H54 (cell line): ENCODE measurements around the gene CTNNA3.

Experiments
- DNase-seq: peaks from one replicate; pipeline ENCODE4 v3.0.0; 2011; ENCODE audit warnings: low spot score, mixed read lengths; ENCODE audit not compliant: insufficient read length
- FAIRE-seq: peaks from 3 replicates; lab custom pipeline; 2011; peaks lifted over from hg19 to GRCh38; lab: Jason Lieb, UNC
- POLR2A ChIP-seq: IDR thresholded peaks from 2 replicates; pipeline ENCODE4 v1.6.1; 2011; ENCODE audit warnings: low read depth, mild to moderate bottlenecking, low read length

Gene CTNNA3

DNA sequence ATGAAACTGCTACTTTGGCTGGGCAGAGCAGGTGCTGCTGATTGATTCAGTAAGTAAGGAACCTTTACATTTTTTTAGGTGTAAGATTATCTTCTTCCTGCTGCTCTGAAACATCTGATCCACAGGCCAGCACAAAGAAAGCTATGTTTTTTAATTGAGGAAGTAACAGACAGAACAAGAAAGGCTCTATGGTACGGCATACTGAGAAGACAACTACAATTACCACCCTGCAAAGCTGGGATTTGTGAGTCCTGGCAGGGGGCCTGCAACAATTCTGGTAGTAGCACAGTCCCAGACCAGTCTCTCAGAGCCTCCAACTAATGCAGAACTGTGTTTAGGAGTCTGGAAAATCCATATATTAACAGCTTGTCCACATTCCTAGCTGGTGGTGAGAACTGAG lies 873.2 kb downstream of the CTNNA3 start:
- DNase-seq (no peak), FAIRE-seq (peak; percentile 20)
- no peak for TF ChIP-seq POLR2A

DNA sequence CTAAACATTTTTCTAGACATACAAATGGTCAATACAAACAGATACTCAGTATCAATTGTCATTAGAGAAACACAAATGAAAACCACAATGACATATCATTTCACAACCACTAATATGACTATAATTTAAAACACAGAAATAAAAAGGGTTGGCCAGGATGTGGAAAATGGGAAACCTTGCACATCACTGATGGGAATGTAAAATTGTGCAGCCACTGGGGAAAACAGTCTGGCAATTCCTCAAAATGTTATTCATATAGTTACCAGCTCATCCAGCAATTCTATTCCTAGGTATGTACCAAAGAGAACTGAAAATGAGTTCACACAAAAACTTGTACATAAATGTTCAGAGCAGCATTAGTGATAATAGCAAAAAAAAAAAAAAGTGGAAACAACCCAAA lies 876.3 kb downstream of the CTNNA3 start:
- FAIRE-seq = peak; percentile 67
- no peak for TF ChIP-seq POLR2A
- DNase-seq = no peak

DNA sequence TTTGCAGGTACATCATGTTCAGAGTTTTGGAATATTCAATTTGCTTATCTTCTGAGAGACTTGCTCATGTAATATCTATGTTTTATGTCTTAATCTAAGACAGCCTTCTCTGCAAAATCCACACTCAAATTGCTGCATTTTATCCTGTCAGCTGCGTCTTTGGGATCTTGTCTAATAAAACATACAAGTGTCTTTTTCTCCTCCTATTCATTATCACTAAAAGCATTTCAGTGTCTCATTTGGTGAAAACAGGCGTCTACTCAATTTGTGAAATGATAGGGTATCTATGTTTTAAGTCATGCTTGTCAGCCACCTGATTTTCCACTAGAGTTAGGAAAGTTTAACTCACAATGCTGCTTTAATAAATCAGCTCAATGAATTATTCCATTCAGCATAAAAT lies 882.9 kb downstream of the CTNNA3 start:
- DNase-seq = no peak
- TF ChIP-seq POLR2A = no peak
- peak; percentile 62 for FAIRE-seq

DNA sequence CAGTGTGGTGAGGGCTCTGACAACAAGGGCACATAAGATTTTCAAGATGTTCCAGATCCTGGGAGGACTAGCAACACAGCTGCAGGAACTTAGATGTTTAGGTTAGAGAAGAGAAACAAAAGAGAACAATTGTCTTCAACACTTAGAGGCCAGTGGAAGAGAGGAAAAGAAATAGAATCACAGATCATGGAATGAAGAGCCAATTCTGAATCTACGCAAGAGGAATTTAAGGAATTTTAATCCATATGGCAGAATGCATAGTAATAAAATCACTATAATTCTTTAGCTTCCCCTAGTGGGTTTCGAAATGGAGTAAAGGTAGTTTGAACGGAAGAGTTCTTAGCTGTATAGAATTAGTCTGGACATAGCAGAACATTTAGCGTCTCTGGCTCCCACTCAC lies 884.8 kb downstream of the CTNNA3 start:
- TF ChIP-seq POLR2A = no peak
- FAIRE-seq = peak; percentile 11
- no peak for DNase-seq

DNA sequence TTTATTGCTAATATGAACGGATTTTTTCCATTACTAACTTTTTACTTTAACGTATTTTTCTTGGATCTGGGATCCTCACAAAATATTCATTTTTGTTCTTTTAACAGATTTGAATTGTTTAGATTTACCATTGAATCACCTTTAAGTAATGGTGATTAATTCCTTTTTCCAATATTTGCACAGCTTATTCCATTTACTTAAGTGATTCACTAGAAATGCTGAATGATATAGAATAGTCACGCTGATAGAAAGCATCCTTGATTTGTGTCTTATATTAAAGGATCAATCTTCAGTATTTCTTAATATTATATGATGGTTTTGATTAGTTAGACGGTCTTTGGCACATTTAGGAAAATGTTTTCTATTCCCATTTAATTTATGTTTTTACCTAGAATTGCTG lies 886.6 kb downstream of the CTNNA3 start:
- DNase-seq = no peak
- no peak for FAIRE-seq
- TF ChIP-seq POLR2A = no peak

DNA sequence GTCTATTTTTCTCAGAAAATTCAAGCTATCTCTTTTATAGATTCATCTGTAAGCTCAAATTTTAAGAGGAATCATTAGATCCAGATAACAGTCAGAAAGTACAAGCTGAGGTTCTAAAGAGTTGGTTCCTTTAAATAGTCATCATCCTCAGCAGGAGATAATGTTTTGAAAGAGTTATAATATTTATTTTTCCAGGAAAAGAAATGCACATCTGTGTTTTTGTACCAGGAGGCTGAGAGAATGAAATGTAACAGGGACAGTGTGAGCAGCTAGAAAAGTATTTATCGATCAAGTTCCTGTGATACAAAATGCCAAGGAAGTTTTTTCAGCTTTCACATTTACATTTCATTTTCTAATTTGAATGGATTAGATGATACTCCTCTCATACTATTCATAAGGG lies 890.4 kb downstream of the CTNNA3 start:
- FAIRE-seq = no peak
- DNase-seq = no peak
- no peak for TF ChIP-seq POLR2A

DNA sequence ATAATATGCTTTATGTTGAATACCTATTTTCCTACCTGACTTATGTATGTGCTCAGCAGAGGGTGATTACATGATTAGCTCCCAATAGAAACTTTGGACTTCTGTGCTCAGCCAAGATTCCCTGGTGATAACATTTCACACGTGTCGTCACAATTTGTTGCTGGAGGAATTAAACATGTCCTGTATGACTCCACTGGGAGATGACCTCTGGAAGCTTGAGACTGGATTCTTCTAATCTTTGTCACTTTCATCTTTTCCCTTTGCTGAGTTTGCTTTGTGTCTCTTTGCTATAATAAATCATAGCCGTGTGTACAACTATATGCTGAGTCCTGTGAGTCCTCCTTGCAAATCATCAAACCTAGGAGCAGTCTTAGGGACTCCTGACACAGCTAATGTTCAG lies 891.0 kb downstream of the CTNNA3 start:
- no peak for TF ChIP-seq POLR2A
- no peak for DNase-seq
- peak; percentile 48 for FAIRE-seq

DNA sequence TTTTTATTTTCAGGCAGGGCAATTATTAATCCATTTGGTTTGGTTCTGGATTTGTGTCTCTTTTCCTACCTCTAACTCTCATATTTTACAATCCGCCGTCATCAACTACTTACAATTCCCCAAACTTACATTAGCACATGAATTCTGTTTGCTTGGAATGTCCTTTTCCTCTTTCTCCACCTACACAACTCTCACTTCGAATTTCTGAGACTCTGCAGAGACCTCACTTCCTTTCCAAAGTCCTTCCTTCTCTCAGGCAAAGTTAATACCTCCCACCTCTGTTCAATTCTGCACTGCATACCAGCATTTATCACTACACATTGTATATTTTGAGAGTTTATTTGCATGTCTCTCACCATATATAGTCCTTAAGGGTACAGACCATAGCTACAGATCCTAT lies 892.8 kb downstream of the CTNNA3 start:
- DNase-seq (no peak), FAIRE-seq (no peak)
- no peak for TF ChIP-seq POLR2A

DNA sequence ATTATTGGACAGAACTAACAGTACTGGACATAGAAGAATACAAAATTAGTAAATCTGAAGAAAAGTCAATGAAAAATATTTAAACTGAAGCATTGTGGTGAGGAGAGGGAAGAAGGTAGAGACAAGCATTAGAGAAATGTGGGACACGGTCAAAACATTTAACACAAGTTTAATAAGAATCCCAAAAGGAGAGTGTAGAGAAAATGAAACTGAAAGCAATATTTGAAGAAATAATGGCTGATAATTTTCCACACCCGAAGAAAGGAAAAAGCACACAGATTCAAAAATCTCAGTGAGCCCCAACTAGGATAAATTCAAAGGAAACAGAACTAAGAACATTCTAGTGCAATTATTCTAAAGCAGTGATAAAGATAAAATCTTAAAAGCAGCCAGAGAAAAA lies 896.5 kb downstream of the CTNNA3 start:
- FAIRE-seq = peak; percentile 69
- no peak for TF ChIP-seq POLR2A

DNA sequence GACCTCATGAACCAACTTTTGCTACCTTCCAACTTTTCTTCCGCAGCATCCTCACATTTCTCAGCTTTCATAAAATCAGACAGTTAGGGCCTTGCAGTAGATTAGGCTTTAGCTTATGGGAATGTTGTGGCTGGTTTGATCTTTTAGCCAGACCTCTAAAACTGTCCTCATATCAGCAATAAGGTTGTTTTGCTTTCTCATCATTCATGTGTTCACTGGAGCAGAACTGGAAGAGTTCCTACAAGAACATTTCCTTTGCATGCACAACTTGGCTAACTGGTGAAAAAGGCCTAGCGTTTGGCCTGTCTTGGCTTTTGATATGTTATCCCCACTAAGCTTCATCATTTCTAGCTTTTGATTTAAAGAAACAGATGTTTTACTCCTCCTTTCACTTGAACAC lies 900.1 kb downstream of the CTNNA3 start:
- no peak for FAIRE-seq
- no peak for DNase-seq
- no peak for TF ChIP-seq POLR2A

More for the DNA sequence above, 896.5 kb downstream of the CTNNA3 start:
- DNase-seq = no peak

DNA sequence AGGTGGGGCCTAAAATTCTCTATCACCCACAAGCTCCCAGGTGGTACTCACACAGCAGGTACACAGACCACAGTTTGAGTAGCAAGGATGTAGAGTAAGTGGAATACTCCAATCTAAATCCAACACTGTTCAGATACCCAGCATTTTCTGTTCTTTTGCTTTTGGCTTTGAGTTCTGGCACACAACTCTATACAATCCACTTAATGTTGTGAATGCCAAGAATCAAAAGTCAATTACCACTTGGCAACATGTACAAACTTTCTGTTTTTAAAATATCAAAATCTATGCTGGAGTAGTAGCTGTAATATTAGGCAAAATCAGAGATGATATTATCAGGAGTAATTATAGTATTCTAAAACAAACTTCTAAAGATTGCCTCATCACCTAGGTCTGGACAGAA lies 903.6 kb downstream of the CTNNA3 start:
- DNase-seq (no peak), FAIRE-seq (no peak)

DNA sequence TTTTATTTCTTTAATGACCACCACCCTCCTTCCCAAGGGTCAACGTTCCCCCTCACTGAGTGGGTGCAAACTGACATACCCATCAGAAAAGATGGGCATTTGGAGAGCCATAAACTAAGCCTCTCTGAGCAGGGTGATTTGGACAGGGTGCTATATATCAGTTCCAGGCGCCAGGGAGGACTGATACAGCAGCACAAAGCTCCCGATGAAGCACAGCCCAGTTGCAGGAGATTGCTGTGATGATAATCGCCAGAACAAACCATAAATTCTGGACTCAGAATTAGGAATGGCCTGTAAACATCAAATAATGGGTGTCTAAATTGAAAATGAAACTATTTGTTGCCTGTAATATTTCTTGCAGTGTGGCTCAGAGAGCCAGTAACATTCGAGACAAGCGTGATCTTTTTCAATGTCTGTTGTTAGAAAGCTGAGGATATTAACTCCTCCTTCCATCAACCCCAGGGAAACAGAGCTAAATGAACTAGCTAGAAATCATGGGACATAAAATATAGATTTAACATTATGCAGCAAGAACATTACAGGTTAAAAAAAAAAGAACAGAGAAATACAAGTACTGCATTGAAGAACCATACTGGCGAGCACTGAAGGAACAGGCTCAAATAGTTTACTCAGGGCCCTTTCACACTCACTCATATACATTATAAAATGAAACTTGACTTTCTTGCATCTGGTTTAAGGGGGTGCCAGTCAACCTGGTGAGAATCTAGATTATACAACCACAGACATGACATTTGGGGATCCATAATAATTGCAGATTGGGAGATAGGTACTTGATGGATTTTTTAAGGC lies 907.6 kb downstream of the CTNNA3 start:
- DNase-seq = no peak
- peak; percentile 69 for FAIRE-seq
- no peak for TF ChIP-seq POLR2A

More for the DNA sequence above, 903.6 kb downstream of the CTNNA3 start:
- TF ChIP-seq POLR2A = no peak

DNA sequence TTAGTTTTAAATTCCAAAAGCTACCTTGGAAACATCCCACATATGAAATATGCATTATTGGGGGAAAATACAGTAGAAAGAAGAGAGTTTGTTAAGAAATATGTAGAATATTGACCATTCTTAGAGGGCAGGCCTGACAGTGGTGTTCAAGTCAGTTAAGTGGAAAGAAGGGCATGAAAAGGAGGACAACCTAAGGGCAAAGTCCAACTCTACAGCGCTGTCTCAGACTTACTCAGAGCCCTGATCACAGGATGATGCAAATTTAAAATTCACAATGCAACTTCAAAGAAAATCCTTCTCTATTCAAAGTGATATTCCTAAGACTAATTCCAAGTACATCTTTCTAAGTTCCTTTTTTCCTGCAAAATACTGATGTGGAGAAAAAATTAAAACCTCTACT lies 909.3 kb downstream of the CTNNA3 start:
- peak; percentile 36 for FAIRE-seq
- DNase-seq = no peak
- TF ChIP-seq POLR2A = no peak

DNA sequence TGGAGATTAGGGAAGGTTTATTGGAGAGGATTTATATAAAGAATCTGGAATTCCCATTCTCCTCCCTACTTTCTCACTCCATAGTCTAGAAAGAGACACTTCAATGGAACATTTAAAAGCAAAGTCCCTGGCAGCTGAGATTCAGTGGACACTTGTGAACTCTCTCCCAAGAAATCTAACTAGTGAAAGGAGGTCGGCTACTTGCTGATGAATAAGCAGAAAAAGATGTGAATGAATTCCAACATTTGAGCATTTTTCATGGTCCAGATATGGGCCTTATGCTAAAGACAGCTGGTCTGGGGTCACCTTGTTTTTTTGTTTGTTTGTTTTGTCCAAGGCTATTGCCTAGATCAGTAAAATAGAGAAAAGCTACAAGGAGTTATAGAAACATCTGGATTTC lies 911.2 kb downstream of the CTNNA3 start:
- DNase-seq = no peak
- peak; percentile 70 for FAIRE-seq
- TF ChIP-seq POLR2A = no peak

DNA sequence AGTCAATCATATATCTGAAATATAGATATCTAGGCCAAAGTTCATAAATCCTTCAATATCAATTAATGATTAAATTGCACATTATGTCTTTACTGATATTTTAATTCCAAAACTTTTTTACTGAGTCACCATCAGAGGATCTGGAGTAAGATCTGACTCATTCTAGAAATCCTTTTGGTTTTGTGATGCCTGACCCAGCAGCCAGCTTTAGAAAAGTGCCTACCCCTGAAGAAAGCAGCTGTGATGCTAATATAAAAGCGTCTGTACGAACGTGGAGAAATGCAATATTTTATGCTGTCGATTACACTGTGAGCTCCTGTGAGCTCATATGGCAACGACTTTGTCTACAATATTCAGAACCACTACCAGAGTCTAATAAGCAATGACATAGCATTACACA lies 912.7 kb downstream of the CTNNA3 start:
- no peak for TF ChIP-seq POLR2A
- FAIRE-seq (no peak), DNase-seq (peak; percentile 14)

DNA sequence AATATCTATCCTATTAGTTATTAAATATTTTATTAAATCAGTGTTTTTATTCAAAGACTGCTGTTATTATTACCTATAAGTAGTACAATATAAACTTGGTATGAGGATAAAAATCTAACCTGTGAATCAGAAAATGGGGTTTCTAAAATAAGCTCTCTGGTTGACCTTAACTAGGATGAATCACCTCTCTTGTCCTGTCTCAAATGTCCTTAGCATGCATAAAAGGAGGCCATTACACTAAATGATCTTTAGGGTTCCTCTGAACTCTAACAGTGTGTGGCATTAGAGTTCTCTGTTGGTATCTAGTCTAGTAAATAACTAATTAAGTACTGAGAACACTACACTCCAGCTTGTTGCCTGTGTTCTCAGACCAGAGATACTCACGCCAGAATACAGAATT lies 913.2 kb downstream of the CTNNA3 start:
- no peak for DNase-seq
- TF ChIP-seq POLR2A = no peak
- FAIRE-seq = peak; percentile 97
